NCI-H2171 treated with DMSO at 0.1 percent for 48 hours (cell line): ENCODE measurements around the gene ATP6V0C.

Experiments used
- DNase-seq: peaks from one replicate; lab custom pipeline; 2025; lab: John Stamatoyannopoulos, UW

Gene ATP6V0C

GRCh38 chr16:2490190-2491105 lies 23.3 kb upstream of the ATP6V0C start:
- peak; percentile 58 for DNase-seq

- no peak for DNase-seq
Observed at GRCh38 chr16:2492292-2492691, 21.5 kb upstream of the ATP6V0C start.

DNA sequence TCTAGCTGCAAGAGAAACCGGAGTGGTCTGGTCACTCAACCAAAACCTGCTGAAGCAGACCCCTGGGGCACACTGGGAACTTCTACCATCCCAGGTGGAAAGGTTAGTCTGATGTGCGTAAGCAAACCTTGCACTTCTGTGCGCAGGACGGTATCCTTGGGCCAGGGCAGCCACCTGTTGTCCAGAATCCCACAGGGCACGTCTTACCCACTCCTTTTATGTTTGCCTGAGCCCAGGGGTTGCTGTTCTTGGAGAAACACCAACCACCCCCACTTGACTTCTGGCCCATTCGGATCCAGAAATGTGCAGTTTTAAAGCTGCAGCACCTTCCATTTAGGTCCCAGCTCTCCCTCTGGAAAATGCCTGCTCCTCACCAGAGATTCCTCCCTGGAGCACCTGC lies 20.1 kb upstream of the ATP6V0C start:
- no peak for DNase-seq

GRCh38 chr16:2494616-2495015 lies 19.1 kb upstream of the ATP6V0C start:
- no peak for DNase-seq

- DNase-seq: no peak
Observed at GRCh38 chr16:2495041-2495440, 18.7 kb upstream of the ATP6V0C start.

DNA sequence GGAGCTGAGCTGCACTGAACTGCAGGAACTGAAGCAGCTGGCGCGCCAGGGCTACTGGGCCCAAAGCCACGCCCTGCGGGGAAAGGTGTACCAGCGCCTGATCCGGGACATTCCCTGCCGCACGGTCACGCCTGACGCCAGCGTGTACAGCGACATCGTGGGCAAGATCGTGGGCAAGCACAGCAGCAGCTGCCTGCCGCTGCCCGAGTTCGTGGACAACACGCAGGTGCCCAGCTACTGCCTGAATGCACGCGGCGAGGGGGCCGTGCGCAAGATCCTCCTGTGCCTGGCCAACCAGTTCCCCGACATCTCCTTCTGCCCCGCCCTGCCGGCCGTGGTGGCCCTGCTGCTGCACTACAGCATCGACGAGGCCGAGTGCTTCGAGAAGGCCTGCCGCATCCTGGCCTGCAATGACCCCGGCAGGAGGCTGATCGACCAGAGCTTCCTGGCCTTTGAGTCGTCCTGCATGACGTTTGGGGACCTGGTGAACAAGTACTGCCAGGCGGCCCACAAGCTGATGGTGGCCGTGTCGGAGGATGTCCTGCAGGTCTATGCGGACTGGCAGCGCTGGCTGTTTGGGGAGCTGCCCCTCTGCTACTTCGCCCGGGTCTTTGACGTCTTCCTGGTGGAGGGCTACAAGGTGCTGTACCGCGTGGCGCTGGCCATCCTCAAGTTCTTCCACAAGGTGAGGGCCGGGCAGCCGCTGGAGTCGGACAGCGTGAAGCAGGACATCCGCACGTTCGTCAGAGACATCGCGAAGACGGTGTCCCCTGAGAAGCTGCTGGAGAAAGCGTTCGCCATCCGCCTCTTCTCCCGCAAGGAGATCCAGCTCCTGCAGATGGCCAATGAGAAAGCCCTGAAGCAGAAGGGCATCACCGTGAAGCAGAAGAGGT lies 17.3 kb upstream of the ATP6V0C start:
- no peak for DNase-seq

DNA sequence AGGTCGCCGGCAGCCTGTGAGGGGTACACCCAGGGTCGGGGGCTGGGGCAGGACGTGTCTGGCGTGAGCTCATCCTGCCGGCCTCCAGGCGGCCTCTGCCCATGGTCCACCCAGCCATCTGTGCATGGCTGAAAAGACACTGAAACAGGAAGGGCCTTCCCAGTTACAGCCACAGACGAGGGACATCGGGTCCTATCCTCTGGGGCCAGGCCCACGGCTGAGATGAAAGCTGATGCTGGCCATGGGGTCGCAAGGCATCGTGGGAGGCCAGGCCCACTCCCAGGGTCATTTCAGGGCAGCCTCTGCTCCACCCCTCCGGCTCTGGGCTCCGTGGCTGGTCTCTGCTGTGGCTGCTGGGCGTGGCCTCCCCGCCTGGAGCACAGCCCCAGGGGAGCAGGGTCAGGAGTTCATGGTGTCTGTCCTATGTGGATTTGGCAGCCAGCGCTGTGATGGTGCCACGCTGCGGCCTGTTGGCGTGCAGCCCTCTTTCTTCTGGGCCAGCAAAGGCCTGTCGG lies 16.6 kb upstream of the ATP6V0C start:
- peak; percentile 89 for DNase-seq

DNA sequence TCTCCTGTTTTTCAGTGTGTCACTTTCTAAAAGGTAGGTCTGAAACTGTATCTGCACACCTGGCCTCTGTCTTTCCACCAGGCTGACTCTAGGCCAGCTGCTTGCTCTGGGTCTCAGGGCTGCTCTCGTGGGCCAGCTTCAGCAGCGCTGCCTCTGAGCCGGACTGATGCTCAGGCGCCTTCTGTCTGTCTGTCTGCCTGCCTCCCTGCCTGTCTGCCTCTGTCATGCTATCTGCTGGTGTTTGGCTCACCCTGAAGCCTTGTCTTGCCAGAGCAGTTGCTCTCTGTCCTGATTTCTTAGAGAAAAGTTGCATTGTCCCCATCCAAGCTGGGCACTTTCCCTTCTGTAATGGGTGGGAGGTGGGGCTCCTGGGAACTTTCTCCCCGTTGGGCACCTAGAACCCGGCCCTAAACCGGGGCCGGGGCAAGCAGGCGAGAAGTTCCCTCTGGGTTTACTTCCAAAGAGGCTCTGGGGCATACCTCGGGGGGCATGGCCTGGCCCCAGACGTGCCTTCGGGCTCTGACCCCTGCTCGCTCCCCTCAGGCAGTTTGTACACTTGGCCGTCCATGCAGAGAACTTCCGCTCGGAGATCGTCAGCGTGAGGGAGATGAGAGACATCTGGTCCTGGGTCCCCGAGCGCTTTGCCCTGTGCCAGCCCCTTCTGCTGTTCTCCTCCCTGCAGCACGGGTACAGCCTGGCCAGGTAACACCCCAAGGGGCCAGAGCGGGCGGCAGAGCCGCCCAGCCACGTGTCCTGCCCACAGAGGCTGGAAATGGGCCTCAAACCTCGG lies 15.9 kb upstream of the ATP6V0C start:
- no peak for DNase-seq

GRCh38 chr16:2498531-2499253 lies 15.1 kb upstream of the ATP6V0C start:
- DNase-seq: no peak

DNA sequence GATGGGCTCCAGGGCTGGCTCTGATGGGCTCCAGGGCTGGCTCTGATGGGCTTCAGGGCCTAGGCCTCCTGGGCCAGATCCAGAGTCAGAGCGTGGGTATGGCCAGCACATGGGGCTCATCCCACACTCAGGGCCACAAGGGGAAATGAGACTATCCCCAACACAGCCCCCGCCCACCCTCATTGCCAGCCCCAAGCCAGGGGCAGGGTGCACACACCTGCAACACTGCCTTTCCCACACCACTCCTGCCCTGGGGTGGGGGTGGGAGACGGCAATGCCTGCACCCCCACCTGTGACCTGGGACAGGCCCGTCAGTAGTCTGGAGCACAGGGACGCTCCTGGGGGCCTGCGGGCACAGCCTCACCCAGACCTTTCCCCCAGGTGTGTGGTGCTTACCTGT lies 14.3 kb upstream of the ATP6V0C start:
- no peak for DNase-seq

DNA sequence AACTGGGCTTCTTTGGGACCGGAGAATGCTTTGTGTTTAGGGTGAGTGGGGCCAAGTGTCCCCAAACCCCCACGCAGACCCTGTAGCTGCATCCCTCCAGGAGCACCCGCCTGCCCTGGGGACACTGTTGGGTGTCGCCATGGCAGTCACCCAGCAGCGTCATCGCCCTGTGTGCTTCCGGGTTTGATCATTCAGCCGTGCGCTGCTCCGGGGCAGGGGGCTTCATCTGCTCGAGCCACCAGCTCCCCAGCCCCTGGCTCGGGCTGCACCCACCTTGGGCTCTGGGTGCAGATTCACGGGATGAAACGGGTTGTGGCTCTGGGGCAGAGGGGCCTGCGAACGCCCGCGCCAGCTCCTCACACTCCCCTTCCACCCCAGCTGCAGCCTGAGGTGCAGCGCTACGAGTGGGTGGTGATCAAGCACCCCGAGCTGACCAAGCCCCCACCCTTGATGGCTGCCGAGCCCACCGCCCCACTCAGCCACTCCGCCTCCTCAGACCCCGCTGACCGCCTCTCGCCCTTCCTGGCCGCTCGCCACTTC lies 13.8 kb upstream of the ATP6V0C start:
- DNase-seq: no peak

GRCh38 chr16:2500430-2500917 lies 13.3 kb upstream of the ATP6V0C start:
- no peak for DNase-seq

GRCh38 chr16:2500918-2501750 lies 12.6 kb upstream of the ATP6V0C start:
- DNase-seq: peak; percentile 83

GRCh38 chr16:2501946-2502895 lies 11.5 kb upstream of the ATP6V0C start:
- no peak for DNase-seq

- DNase-seq: no peak
Observed at GRCh38 chr16:2505695-2506094, 8.1 kb upstream of the ATP6V0C start.

GRCh38 chr16:2507052-2507659 lies 6.6 kb upstream of the ATP6V0C start:
- no peak for DNase-seq

DNA sequence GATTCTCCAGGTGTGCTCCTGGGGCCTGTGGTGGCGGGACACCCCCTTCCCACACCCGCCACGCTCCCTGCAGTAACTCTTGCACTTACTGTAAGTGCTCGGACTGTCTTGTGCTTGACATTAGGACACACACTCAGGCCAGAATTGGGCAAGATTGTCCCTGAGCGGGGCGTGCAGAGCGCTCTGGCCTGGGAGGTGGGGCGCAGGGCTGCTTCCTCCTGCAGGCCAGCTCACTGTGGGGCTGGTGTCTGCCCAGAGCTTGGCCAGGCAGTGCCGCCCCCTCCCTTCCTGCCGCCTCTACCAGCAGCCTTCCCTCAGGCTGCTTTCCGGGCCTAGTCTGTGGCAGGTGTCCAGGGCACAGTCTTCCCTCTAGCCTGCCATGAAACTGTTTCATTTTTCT lies 6.1 kb upstream of the ATP6V0C start:
- DNase-seq: no peak

- DNase-seq: no peak
Observed at GRCh38 chr16:2508722-2509400, 4.9 kb upstream of the ATP6V0C start.
